GM23338 (cell line): ENCODE results near the gene RPS26. TPM values are rescaled to one million over a fixed set of nuclear protein-coding genes. Genes with fewer than 3 reads are reported as not detected.

Experiments used
- ATAC-seq: fragments of 200-7000 bp; cut with Tn5 transposase; 3 replicates; pipeline ENCODE4 v1.9.1; 2020
- DNase-seq: peaks from one replicate; pipeline ENCODE4 v3.0.0-alpha.2; 2015; ENCODE audit warnings: low spot score
- H2AFZ ChIP-seq: fragments of 200-600 bp; sonication (generic); 2 replicates; pipeline ENCODE4 v1.8.0; 2016; ENCODE audit warnings: antibody characterized with exemption, mild to moderate bottlenecking, moderate library complexity
- H3F3A ChIP-seq: fragments of 200-600 bp; sonication (generic); replicated peaks from 2 replicates; pipeline ENCODE4 v1.8.0; 2017; ENCODE audit warnings: antibody characterized with exemption, mixed run types, low read depth
- H3K27ac ChIP-seq: fragments of 200-600 bp; sonication (generic); 2 replicates; pipeline ENCODE4 v1.6.1; 2016; ENCODE audit warnings: low read depth
- H3K27me3 ChIP-seq: fragments of 200-600 bp; sonication (generic); 2 replicates; pipeline ENCODE4 v1.8.0; 2016; ENCODE audit warnings: mild to moderate bottlenecking, mixed run types, moderate library complexity; ENCODE audit not compliant: insufficient read depth
- H3K36me3 ChIP-seq: fragments of 200-600 bp; sonication (generic); 2 replicates; pipeline ENCODE4 v1.8.0; 2016; ENCODE audit warnings: mild to moderate bottlenecking; ENCODE audit not compliant: insufficient read depth
- H3K4me1 ChIP-seq: fragments of 200-600 bp; sonication (generic); 2 replicates; pipeline ENCODE4 v1.8.0; 2016; ENCODE audit warnings: mild to moderate bottlenecking, moderate library complexity; ENCODE audit not compliant: insufficient read depth
- H3K4me2 ChIP-seq: fragments of 200-600 bp; sonication (generic); 2 replicates; pipeline ENCODE4 v1.7.1; 2017; ENCODE audit warnings: mixed run types
- H3K4me3 ChIP-seq: fragments of 200-600 bp; sonication (generic); 2 replicates; pipeline ENCODE4 v1.6.1; 2016; ENCODE audit warnings: mixed run types
- H3K79me2 ChIP-seq: fragments of 200-600 bp; sonication (generic); replicated peaks from 2 replicates; pipeline ENCODE4 v1.8.0; 2017; ENCODE audit warnings: mild to moderate bottlenecking; ENCODE audit not compliant: insufficient read depth
- H3K9me2 ChIP-seq: fragments of 200-600 bp; sonication (generic); 2 replicates; pipeline ENCODE4 v1.8.0; 2017; ENCODE audit not compliant: insufficient read depth
- H4K20me1 ChIP-seq: fragments of 200-600 bp; sonication (generic); replicated peaks from 2 replicates; pipeline ENCODE4 v1.8.0; 2017; ENCODE audit warnings: mild to moderate bottlenecking; ENCODE audit not compliant: insufficient read depth
- H3K27ac Mint-ChIP-seq: 2 replicates; pipeline ENCODE4 v1.8.0; 2020; ENCODE audit warnings: inconsistent platforms, mild to moderate bottlenecking, moderate library complexity, mixed read lengths
- H3K27me3 Mint-ChIP-seq: 3 replicates; pipeline ENCODE4 v1.8.0; 2022; ENCODE audit warnings: low read depth, mild to moderate bottlenecking, moderate library complexity, mixed read lengths, inconsistent platforms; ENCODE audit not compliant: insufficient read depth, poor library complexity
- H3K36me3 Mint-ChIP-seq: 3 replicates; pipeline ENCODE4 v1.8.0; 2021; ENCODE audit warnings: low read depth, mild to moderate bottlenecking, inconsistent platforms, moderate library complexity, mixed read lengths
- H3K4me1 Mint-ChIP-seq: 3 replicates; pipeline ENCODE4 v1.8.0; 2020; ENCODE audit warnings: mild to moderate bottlenecking, inconsistent platforms, mixed read lengths
- H3K4me3 Mint-ChIP-seq: 3 replicates; pipeline ENCODE4 v1.8.0; 2021; ENCODE audit warnings: moderate library complexity, mild to moderate bottlenecking, inconsistent platforms, mixed read lengths
- H3K9me3 Mint-ChIP-seq: 3 replicates; pipeline ENCODE4 v1.8.0; 2020; ENCODE audit warnings: moderate library complexity, mild to moderate bottlenecking, inconsistent platforms, mixed read lengths
- CREB1 ChIP-seq: fragments of 250-450 bp; sonication (Bioruptor Pico); IDR thresholded peaks from 2 replicates; pipeline ENCODE4 v1.5.0; 2020; ENCODE audit warnings: low read depth, mild to moderate bottlenecking, moderate library complexity
- EZH2phosphoT487 ChIP-seq: fragments of 200-600 bp; sonication (generic); IDR thresholded peaks from one replicate; pipeline ENCODE4 v1.8.1; 2018; ENCODE audit warnings: antibody characterized with exemption; ENCODE audit not compliant: unreplicated experiment
- polyA plus RNA-seq: library from polyadenylated mRNA; unstranded; fragments of >200 nt; fragmentation: Nextera tagmentation; extraction: Ambion mirVana; gene quantifications from 2 replicates; pipeline ENCODE4 v1.2.1, GENCODE V29; 2016
- total RNA-seq: library from RNA; depleted of rRNA; stranded (reverse); fragments of >200 nt; shearing (Covaris generic); gene quantifications from 2 replicates; pipeline ENCODE4 v1.2.3, GENCODE V29; 2014
- TF ChIP-seq, protein P1 (sequence below), 2 experiments: fragments of 200-600 bp in 1 of 2; sonication (generic) in 1 of 2; conservative IDR thresholded peaks; 2 replicates each; pipeline versions ENCODE4 v1.5.1 to v1.6.1; 2016 to 2017; ENCODE audit warnings: antibody characterized with exemption in 2 of 2, low read depth in 2 of 2, mild to moderate bottlenecking in 2 of 2, moderate library complexity in 1 of 2
- TF ChIP-seq, protein P2 (sequence below): IDR thresholded peaks from 2 replicates; pipeline ENCODE4 v1.6.1; 2016; ENCODE audit warnings: antibody characterized with exemption
- TF ChIP-seq, protein P3 (sequence below): fragments of 250-450 bp; sonication (Bioruptor Pico); IDR thresholded peaks from 2 replicates; pipeline ENCODE4 v1.5.0; 2020; ENCODE audit warnings: mild to moderate bottlenecking, moderate library complexity

Gene RPS26
- total and polyA plus RNA-seq, 2 experiments from 2014 or later = 655 to 772 TPM

DNA sequence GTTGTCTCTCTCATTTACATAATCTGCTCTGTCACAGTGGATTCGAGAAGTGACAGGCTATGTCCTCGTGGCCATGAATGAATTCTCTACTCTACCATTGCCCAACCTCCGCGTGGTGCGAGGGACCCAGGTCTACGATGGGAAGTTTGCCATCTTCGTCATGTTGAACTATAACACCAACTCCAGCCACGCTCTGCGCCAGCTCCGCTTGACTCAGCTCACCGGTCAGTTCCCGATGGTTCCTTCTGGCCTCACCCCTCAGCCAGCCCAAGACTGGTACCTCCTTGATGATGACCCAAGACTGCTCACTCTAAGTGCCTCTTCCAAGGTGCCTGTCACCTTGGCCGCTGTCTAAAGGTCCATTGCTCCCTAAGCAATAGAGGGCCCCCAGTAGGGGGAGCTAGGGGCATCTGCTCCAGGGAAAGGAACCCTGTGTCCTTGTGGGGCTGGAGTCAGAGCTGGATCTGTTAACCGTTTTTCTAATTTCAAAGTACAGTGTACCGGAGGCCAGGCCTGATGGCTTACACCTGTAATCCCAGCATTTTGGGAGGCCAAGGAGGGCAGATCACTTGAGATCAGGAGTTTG, 43.3 kb downstream of the RPS26 start:
- no peak overlapping the region for H2AFZ ChIP-seq
- no peak overlapping the region; the same call in 2 of the 3 replicates for H3K4me3 Mint-ChIP-seq
- peaks cover 32% of the 10 kb centered on the region for H3K4me1 Mint-ChIP-seq
- no peaks in the 10 kb centered on the region for H3K27me3 ChIP-seq
- H3K4me2 ChIP-seq = no peak overlapping the region
- peaks cover 6% of the 10 kb centered on the region for H3K27me3 Mint-ChIP-seq
- H3K27ac ChIP-seq = no peak overlapping the region
- ATAC-seq (peak; percentile 42), DNase-seq (peak; percentile 81)
- TF ChIP-seq, protein P1, sequence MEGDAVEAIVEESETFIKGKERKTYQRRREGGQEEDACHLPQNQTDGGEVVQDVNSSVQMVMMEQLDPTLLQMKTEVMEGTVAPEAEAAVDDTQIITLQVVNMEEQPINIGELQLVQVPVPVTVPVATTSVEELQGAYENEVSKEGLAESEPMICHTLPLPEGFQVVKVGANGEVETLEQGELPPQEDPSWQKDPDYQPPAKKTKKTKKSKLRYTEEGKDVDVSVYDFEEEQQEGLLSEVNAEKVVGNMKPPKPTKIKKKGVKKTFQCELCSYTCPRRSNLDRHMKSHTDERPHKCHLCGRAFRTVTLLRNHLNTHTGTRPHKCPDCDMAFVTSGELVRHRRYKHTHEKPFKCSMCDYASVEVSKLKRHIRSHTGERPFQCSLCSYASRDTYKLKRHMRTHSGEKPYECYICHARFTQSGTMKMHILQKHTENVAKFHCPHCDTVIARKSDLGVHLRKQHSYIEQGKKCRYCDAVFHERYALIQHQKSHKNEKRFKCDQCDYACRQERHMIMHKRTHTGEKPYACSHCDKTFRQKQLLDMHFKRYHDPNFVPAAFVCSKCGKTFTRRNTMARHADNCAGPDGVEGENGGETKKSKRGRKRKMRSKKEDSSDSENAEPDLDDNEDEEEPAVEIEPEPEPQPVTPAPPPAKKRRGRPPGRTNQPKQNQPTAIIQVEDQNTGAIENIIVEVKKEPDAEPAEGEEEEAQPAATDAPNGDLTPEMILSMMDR (conservative IDR thresholded peaks at IDR 0.05; ENCODE audit: low read depth in 2 of 2) = peak; percentile 73
- TF ChIP-seq, protein P2, sequence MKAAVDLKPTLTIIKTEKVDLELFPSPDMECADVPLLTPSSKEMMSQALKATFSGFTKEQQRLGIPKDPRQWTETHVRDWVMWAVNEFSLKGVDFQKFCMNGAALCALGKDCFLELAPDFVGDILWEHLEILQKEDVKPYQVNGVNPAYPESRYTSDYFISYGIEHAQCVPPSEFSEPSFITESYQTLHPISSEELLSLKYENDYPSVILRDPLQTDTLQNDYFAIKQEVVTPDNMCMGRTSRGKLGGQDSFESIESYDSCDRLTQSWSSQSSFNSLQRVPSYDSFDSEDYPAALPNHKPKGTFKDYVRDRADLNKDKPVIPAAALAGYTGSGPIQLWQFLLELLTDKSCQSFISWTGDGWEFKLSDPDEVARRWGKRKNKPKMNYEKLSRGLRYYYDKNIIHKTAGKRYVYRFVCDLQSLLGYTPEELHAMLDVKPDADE = no peak
- no peak for TF ChIP-seq EZH2phosphoT487
- H3K4me1 ChIP-seq = peaks cover 22% of the 10 kb centered on the region
- H3K27ac Mint-ChIP-seq = 0 out of 2 replicates have a peak overlapping the region, but pooled peaks have one; percentile 66
- H3K79me2 ChIP-seq = peaks cover 30% of the 10 kb centered on the region
- H3K9me2 ChIP-seq = no peaks in the 10 kb centered on the region
- H3F3A ChIP-seq = peaks cover 20% of the 10 kb centered on the region; the same call in 1 of the 2 replicates
- H3K9me3 Mint-ChIP-seq = no peaks in the 10 kb centered on the region
- H3K36me3 ChIP-seq = peaks cover 24% of the 10 kb centered on the region; the same call in 1 of the 2 replicates
- no peak overlapping the region for H3K4me3 ChIP-seq
- peaks cover 21% of the 10 kb centered on the region for H4K20me1 ChIP-seq
- peaks cover 64% of the 10 kb centered on the region for H3K36me3 Mint-ChIP-seq

DNA sequence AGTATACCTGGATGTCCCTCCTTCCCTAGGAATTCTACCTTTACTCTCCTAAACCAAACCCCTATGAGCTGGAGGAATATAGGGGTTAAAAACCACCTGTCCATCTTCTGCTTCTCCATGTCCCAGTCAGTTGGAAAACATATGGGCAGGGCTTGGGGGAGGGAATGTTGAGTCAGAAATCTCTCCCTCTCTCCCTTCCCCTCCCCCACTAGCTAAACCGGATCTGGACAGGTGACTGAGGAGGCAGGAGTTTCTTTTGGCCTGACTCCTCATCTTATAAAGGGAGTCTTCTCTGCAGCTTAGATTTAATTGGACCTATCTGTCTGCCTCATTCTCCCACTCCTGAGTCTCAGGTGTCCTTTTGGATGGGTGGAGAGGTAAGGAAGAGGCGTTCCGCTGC, 44.4 kb downstream of the RPS26 start:
- Histone ChIP-seq H3K4me3 (no peak overlapping the region), H4K20me1 (peaks cover 21% of the 10 kb centered on the region), H2AFZ (no peak overlapping the region), H3K27ac (no peak overlapping the region), H3K27me3 (no peaks in the 10 kb centered on the region), H3F3A (peaks cover 19% of the 10 kb centered on the region; the same call in 1 of the 2 replicates), H3K4me2 (no peak overlapping the region), H3K4me1 (peaks cover 20% of the 10 kb centered on the region), H3K36me3 (peaks cover 28% of the 10 kb centered on the region; the same call in 1 of the 2 replicates), H3K9me2 (no peaks in the 10 kb centered on the region), H3K79me2 (peaks cover 27% of the 10 kb centered on the region)
- no peak overlapping the region for H3K4me3 Mint-ChIP-seq
- peaks cover 28% of the 10 kb centered on the region for H3K4me1 Mint-ChIP-seq
- no peak for ATAC-seq
- H3K27ac Mint-ChIP-seq = no peak overlapping the region
- peak; percentile 12 for DNase-seq
- H3K36me3 Mint-ChIP-seq = peaks cover 73% of the 10 kb centered on the region
- no peaks in the 10 kb centered on the region for H3K9me3 Mint-ChIP-seq
- TF ChIP-seq, protein P1 (conservative IDR thresholded peaks at IDR 0.05; ENCODE audit: low read depth in 2 of 2) = no peak
- TF ChIP-seq, protein P3, sequence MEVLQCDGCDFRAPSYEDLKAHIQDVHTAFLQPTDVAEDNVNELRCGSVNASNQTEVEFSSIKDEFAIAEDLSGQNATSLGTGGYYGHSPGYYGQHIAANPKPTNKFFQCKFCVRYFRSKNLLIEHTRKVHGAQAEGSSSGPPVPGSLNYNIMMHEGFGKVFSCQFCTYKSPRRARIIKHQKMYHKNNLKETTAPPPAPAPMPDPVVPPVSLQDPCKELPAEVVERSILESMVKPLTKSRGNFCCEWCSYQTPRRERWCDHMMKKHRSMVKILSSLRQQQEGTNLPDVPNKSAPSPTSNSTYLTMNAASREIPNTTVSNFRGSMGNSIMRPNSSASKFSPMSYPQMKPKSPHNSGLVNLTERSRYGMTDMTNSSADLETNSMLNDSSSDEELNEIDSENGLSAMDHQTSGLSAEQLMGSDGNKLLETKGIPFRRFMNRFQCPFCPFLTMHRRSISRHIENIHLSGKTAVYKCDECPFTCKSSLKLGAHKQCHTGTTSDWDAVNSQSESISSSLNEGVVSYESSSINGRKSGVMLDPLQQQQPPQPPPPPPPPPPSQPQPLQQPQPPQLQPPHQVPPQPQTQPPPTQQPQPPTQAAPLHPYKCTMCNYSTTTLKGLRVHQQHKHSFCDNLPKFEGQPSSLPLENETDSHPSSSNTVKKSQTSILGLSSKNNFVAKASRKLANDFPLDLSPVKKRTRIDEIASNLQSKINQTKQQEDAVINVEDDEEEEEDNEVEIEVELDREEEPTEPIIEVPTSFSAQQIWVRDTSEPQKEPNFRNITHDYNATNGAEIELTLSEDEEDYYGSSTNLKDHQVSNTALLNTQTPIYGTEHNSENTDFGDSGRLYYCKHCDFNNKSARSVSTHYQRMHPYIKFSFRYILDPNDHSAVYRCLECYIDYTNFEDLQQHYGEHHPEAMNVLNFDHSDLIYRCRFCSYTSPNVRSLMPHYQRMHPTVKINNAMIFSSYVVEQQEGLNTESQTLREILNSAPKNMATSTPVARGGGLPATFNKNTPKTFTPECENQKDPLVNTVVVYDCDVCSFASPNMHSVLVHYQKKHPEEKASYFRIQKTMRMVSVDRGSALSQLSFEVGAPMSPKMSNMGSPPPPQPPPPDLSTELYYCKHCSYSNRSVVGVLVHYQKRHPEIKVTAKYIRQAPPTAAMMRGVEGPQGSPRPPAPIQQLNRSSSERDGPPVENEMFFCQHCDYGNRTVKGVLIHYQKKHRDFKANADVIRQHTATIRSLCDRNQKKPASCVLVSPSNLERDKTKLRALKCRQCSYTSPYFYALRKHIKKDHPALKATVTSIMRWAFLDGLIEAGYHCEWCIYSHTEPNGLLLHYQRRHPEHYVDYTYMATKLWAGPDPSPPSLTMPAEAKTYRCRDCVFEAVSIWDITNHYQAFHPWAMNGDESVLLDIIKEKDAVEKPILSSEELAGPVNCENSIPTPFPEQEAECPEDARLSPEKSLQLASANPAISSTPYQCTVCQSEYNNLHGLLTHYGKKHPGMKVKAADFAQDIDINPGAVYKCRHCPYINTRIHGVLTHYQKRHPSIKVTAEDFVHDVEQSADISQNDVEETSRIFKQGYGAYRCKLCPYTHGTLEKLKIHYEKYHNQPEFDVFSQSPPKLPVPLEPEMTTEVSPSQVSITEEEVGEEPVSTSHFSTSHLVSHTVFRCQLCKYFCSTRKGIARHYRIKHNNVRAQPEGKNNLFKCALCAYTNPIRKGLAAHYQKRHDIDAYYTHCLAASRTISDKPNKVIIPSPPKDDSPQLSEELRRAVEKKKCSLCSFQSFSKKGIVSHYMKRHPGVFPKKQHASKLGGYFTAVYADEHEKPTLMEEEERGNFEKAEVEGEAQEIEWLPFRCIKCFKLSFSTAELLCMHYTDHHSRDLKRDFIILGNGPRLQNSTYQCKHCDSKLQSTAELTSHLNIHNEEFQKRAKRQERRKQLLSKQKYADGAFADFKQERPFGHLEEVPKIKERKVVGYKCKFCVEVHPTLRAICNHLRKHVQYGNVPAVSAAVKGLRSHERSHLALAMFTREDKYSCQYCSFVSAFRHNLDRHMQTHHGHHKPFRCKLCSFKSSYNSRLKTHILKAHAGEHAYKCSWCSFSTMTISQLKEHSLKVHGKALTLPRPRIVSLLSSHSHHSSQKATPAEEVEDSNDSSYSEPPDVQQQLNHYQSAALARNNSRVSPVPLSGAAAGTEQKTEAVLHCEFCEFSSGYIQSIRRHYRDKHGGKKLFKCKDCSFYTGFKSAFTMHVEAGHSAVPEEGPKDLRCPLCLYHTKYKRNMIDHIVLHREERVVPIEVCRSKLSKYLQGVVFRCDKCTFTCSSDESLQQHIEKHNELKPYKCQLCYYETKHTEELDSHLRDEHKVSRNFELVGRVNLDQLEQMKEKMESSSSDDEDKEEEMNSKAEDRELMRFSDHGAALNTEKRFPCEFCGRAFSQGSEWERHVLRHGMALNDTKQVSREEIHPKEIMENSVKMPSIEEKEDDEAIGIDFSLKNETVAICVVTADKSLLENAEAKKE (CRISPR knock-in tag) = no peak
- TF ChIP-seq CREB1 (CRISPR knock-in tag) = no peak
- H3K27me3 Mint-ChIP-seq = peaks cover 5% of the 10 kb centered on the region
